CD4-positive, alpha-beta memory T cell (primary cell): Measurements from ENCODE around the gene PHTF1. TPM values are rescaled to one million over a fixed set of nuclear protein-coding genes. Genes with fewer than 3 reads are reported as not detected.

Experiments used
- CTCF ChIA-PET: fragments of 350-600 bp; sonication (Branson Sonifier 250); formaldehyde crosslinking; loops from one replicate; lab custom pipeline; 2021; ENCODE audit warnings: inconsistent platforms; ENCODE audit not compliant: partially characterized antibody; lab: Charles Lee
- POLR2A ChIA-PET: fragments of 350-600 bp; sonication (Branson Sonifier 250); formaldehyde crosslinking; loops from one replicate; lab custom pipeline; 2021; ENCODE audit not compliant: partially characterized antibody; lab: Charles Lee
- DNase-seq, 5 donors: peaks; one replicate each; pipeline versions ENCODE4 v3.0.0 to v3.0.0-alpha.2; 2020 to 2022; ENCODE audit warnings: mixed read lengths in 1 of 5
- H3K27ac ChIP-seq: one replicate; pipeline ENCODE4 v1.7.0; 2013; ENCODE audit warnings: low read depth, low read length
- H3K27me3 ChIP-seq: 2 replicates; pipeline ENCODE4 v1.7.0; 2013; ENCODE audit warnings: mild to moderate bottlenecking, low read length, moderate library complexity; ENCODE audit not compliant: insufficient read depth
- H3K36me3 ChIP-seq: 2 replicates; pipeline ENCODE4 v1.7.0; 2013; ENCODE audit warnings: mild to moderate bottlenecking, low read length, moderate library complexity; ENCODE audit not compliant: insufficient read depth
- H3K4me1 ChIP-seq: 2 replicates; pipeline ENCODE4 v1.7.0; 2013; ENCODE audit warnings: mild to moderate bottlenecking, low read length, moderate library complexity; ENCODE audit not compliant: insufficient read depth
- H3K4me3 ChIP-seq, 2 donors: one replicate each; pipeline ENCODE4 v1.7.0; 2013; ENCODE audit warnings: low read length in 2 of 2, mild to moderate bottlenecking in 1 of 2
- H3K9me3 ChIP-seq, 2 donors: one replicate each; pipeline ENCODE4 v1.7.0; 2013; ENCODE audit warnings: low read length in 2 of 2, control low read depth in 1 of 2; ENCODE audit not compliant: control insufficient read depth in 1 of 2
- H3K27ac Mint-ChIP-seq, 7 donors: one replicate each; pipeline ENCODE4 v1.8.0; 2020 to 2021; ENCODE audit warnings: mixed read lengths in 7 of 7, mild to moderate bottlenecking in 6 of 7, inconsistent platforms in 3 of 7, moderate library complexity in 3 of 7
- H3K27me3 Mint-ChIP-seq, 2 donors: one replicate each; pipeline ENCODE4 v1.8.0; 2020 to 2021; ENCODE audit warnings: mixed read lengths in 2 of 2
- H3K36me3 Mint-ChIP-seq, 2 donors: one replicate each; pipeline ENCODE4 v1.8.0; 2020 to 2021; ENCODE audit warnings: mixed read lengths in 2 of 2, inconsistent platforms in 1 of 2, mild to moderate bottlenecking in 1 of 2
- H3K4me1 Mint-ChIP-seq, 4 donors: one replicate each; pipeline ENCODE4 v1.8.0; 2020 to 2021; ENCODE audit warnings: mixed read lengths in 4 of 4, mild to moderate bottlenecking in 1 of 4
- H3K4me3 Mint-ChIP-seq, 8 donors: one replicate each; pipeline ENCODE4 v1.8.0; 2020 to 2021; ENCODE audit warnings: mixed read lengths in 8 of 8, mild to moderate bottlenecking in 7 of 8, moderate library complexity in 6 of 8, inconsistent platforms in 3 of 8
- H3K9me3 Mint-ChIP-seq, 8 donors: one replicate each; pipeline ENCODE4 v1.8.0; 2020 to 2021; ENCODE audit warnings: mixed read lengths in 8 of 8, mild to moderate bottlenecking in 5 of 8, inconsistent platforms in 3 of 8, moderate library complexity in 1 of 8
- intact Hi-C: fragments of 100-400 bp; cut with micrococcal nuclease; formaldehyde crosslinking; loops from one replicate; pipeline ENCODE4 v1.15.1; 2023
- polyA plus RNA-seq, 2 donors: library from polyadenylated mRNA; unstranded; fragments of 300-500 nt; fragmentation: Illumina TruSeq; gene quantifications; one replicate each; pipeline ENCODE4 v1.2.3, GENCODE V29; 2021
- total RNA-seq, 2 experiments: library from RNA; stranded (reverse); gene quantifications; one replicate each; pipeline ENCODE4 v1.2.3, GENCODE V29; 2021

PHTF1 gene
- total and polyA plus RNA-seq, 4 experiments from 2014 or later = 7.2 to 9.8 (median 9.1) TPM

DNA sequence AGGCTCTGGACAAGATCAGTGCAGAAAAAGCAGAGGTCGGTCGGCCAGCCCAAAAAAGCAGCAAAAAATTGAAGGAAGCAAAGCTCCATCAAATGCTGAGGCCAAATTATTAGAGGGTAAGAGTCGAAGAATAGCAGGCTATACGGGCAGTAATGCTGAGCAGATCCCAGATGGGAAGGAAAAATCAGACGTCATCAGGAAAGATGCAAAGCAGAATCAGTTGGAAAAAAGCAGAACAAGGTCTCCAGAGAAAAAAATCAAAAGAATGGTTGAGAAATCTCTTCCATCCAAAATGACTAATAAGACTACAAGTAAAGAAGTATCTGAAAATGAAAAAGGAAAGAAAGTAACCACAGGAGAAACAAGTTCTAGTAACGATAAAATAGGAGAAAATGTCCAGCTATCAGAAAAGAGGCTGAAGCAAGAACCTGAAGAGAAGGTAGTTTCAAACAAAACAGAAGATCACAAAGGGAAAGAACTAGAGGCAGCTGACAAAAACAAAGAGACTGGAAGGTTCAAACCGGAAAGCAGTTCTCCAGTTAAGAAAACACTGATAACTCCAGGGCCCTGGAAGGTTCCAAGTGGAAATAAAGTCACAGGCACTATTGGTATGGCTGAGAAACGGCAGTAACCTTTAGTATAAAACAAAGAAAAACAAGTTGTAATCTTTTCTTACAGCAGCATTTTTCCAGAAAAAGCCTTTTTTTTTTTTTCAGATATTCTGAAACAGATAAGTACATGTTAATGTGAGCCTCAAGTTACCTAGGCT is 75.7 kb downstream of the PHTF1 start:
- Mint-ChIP-seq H3K9me3 (no peaks in the 10 kb centered on the region), H3K27me3 (no peaks in the 10 kb centered on the region), H3K27ac (peak overlapping the region in 2 of 7 donors; percentile 32 to 51), H3K4me3 (peak overlapping the region in 1 of 8 donors; percentile 15), H3K36me3 (peaks cover 10 to 12% of the 10 kb centered on the region in 2 donors), H3K4me1 (peaks cover 0 to 2% (median under 1%) of the 10 kb centered on the region in 4 donors)
- intact Hi-C loops = no loop called here
- no peaks in the 10 kb centered on the region for H3K36me3 ChIP-seq
- H3K9me3 ChIP-seq = no peaks in the 10 kb centered on the region
- H3K4me3 ChIP-seq = no peak overlapping the region
- no peaks in the 10 kb centered on the region for H3K4me1 ChIP-seq
- no peaks in the 10 kb centered on the region for H3K27me3 ChIP-seq
- no peak overlapping the region for H3K27ac ChIP-seq
- CTCF ChIA-PET = interaction anchor here (1.0 to 1.2 kb wide), 2 partner anchors 13 to 965 kb away, joined by 3 to 4 read pairs; no protein-coding TSS in a partner anchor
- no peak for DNase-seq
- POLR2A ChIA-PET = no interaction called here

DNA sequence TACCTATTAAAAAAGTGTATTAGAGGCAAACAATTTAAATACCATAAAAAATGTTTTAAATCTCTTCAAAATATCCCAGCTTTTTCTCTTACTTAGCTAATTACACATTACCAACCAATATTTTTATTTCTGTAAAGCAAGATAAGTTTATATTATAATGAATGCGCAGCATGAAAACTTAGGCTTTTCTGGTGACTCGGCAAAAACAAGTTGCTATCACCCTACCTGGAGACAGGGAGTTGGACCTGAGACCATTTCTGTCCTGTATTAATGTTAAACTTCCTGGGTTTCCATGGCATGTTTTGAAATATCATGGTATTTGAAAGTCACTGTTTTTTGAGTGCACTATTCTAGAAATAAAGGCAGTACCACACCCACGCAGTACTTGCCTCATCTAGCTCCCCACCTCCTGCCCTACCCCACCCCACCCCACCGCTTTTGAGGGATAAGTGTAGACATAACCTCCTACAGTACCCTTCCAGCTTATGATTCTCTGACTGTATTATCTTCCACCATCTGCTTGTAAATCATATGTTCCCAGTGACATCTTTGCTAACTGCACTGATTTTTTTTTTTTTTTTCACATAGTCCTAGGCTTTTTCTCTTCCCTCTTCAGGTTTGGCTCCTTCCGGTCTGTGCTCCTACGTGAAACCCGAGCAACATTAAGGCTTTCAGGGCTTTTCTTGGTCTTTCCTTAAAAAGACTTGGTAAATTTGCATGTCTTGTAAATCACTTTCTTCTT is 77.5 kb downstream of the PHTF1 start:
- Mint-ChIP-seq H3K4me1 (peaks cover 0 to 2% (median under 1%) of the 10 kb centered on the region in 4 donors), H3K9me3 (no peaks in the 10 kb centered on the region), H3K36me3 (peaks cover 10 to 12% of the 10 kb centered on the region in 2 donors), H3K27me3 (no peaks in the 10 kb centered on the region), H3K4me3 (no peak overlapping the region), H3K27ac (no peak overlapping the region)
- no peak overlapping the region for H3K27ac ChIP-seq
- intact Hi-C loops = no loop called here
- no peaks in the 10 kb centered on the region for H3K9me3 ChIP-seq
- no peaks in the 10 kb centered on the region for H3K27me3 ChIP-seq
- no peaks in the 10 kb centered on the region for H3K4me1 ChIP-seq
- DNase-seq = no peak
- CTCF ChIA-PET = interaction anchor here (2.0 to 7.8 kb wide), 2 partner anchors 540 to 609 kb away, joined by 4 to 75 read pairs; partner anchors contain the start of gene LRIG2
- H3K36me3 ChIP-seq = no peaks in the 10 kb centered on the region
- H3K4me3 ChIP-seq = no peak overlapping the region
- POLR2A ChIA-PET = no interaction called here

- DNase-seq = no peak
- Histone ChIP-seq H3K27me3 (no peaks in the 10 kb centered on the region), H3K36me3 (no peaks in the 10 kb centered on the region), H3K4me1 (no peaks in the 10 kb centered on the region), H3K9me3 (no peaks in the 10 kb centered on the region), H3K27ac (no peak overlapping the region), H3K4me3 (no peak overlapping the region)
- intact Hi-C loops = loop anchor here (1.0 to 2.0 kb wide), 3 partner anchors 538 to 962 kb away; partner anchors contain the start of gene LRIG2
- Mint-ChIP-seq H3K27me3 (no peaks in the 10 kb centered on the region), H3K4me3 (no peak overlapping the region), H3K36me3 (peaks cover 4 to 6% of the 10 kb centered on the region in 2 donors), H3K4me1 (peaks cover 0 to 2% (median under 1%) of the 10 kb centered on the region in 4 donors), H3K27ac (peak overlapping the region in 1 of 7 donors; percentile 20), H3K9me3 (no peaks in the 10 kb centered on the region)
- ChIA-PET POLR2A (interaction anchor here (0.6 kb wide), 1 partner anchor 261 kb away, joined by 3 read pairs; no protein-coding TSS in a partner anchor), CTCF (interaction anchor here (0.7 to 7.8 kb wide), 5 partner anchors 9 to 962 kb away, joined by 3 to 75 read pairs (median 4); partner anchors contain the start of gene PPM1J)
These were observed 81.2 kb downstream of the PHTF1 start for GRCh38 chr1:113678159-113678469.

- CTCF ChIA-PET = interaction anchor here (0.7 to 7.8 kb wide), 9 partner anchors 10 to 961 kb away, joined by 3 to 75 read pairs (median 4); partner anchors contain the start of genes LRIG2 and PPM1J
- H3K27ac ChIP-seq = no peak overlapping the region
- DNase-seq = peak in 4 of 5 donors; percentile 16 to 29 (median 28)
- POLR2A ChIA-PET = interaction anchor here (0.6 kb wide), 1 partner anchor 262 kb away, joined by 3 read pairs; no protein-coding TSS in a partner anchor
- Mint-ChIP-seq H3K27ac (no peak overlapping the region), H3K4me1 (peaks cover 0 to 2% (median under 1%) of the 10 kb centered on the region in 4 donors), H3K27me3 (no peaks in the 10 kb centered on the region), H3K9me3 (no peaks in the 10 kb centered on the region), H3K4me3 (no peak overlapping the region), H3K36me3 (peaks cover 0 to 2% of the 10 kb centered on the region in 2 donors)
- H3K4me3 ChIP-seq = no peak overlapping the region
- no peaks in the 10 kb centered on the region for H3K4me1 ChIP-seq
- H3K9me3 ChIP-seq = no peaks in the 10 kb centered on the region
- H3K27me3 ChIP-seq = no peaks in the 10 kb centered on the region
- H3K36me3 ChIP-seq = no peaks in the 10 kb centered on the region
- intact Hi-C loops = loop anchor here (1.0 to 2.0 kb wide), 3 partner anchors 537 to 961 kb away; partner anchors contain the start of gene LRIG2
These were observed 81.8 kb downstream of the PHTF1 start for GRCh38 chr1:113677250-113678158.

DNA sequence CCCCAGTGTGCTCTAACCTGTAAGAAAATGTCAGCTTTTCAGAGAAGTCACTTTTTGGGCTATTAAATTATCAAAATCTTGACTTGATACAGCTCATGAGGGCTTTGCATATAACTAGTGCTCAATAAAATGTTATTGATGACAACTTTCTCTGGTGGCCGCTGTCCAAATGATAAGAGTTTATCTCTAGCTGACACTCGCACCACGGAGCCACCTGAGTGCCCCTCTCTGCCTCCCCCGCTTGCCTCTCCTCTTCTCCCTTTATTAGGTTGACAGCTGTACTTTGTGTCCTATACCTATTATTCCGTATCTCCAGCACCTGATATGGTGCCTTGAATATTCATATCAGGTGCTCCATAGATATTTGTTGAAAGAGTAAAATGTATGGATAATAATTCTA is 82.8 kb downstream of the PHTF1 start:
- Mint-ChIP-seq H3K4me3 (no peak overlapping the region), H3K27me3 (no peaks in the 10 kb centered on the region), H3K36me3 (no peaks in the 10 kb centered on the region), H3K27ac (peak overlapping the region in 1 of 7 donors; percentile 2), H3K4me1 (peaks cover 0 to 2% (median under 1%) of the 10 kb centered on the region in 4 donors), H3K9me3 (no peaks in the 10 kb centered on the region)
- H3K27me3 ChIP-seq = no peaks in the 10 kb centered on the region
- H3K4me1 ChIP-seq = no peaks in the 10 kb centered on the region
- POLR2A ChIA-PET = no interaction called here
- H3K36me3 ChIP-seq = no peaks in the 10 kb centered on the region
- no peak for DNase-seq
- H3K4me3 ChIP-seq = no peak overlapping the region
- no peak overlapping the region for H3K27ac ChIP-seq
- no peaks in the 10 kb centered on the region for H3K9me3 ChIP-seq
- CTCF ChIA-PET = interaction anchor here (0.8 to 7.8 kb wide), 6 partner anchors 10 to 960 kb away, joined by 3 to 75 read pairs (median 4); partner anchors contain the start of gene LRIG2
- intact Hi-C loops = no loop called here

DNA sequence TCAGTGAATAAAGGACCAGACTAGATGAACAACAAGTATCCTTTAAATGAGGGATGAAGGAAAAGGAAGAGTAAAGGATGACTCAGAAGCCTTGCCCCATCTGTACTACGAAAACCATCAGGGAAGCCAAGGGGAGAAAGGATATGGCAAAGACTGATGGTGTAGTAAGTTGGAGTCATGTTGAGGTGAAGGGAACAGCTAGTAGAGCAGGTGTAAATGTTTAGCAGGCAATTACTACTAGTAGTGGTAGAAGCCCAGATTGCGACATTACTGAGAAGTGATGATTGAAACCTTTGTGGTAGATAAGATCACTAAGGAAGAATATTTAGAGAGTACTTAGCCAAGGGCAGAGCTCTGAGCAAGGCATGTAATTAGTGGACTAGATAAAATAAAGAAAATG is 84.0 kb downstream of the PHTF1 start:
- Mint-ChIP-seq H3K27ac (peak overlapping the region in 3 of 7 donors; percentile 3 to 58 (median 29)), H3K4me1 (no peaks in the 10 kb centered on the region), H3K27me3 (no peaks in the 10 kb centered on the region), H3K4me3 (no peak overlapping the region), H3K36me3 (no peaks in the 10 kb centered on the region), H3K9me3 (no peaks in the 10 kb centered on the region)
- intact Hi-C loops = no loop called here
- Histone ChIP-seq H3K9me3 (no peaks in the 10 kb centered on the region), H3K27me3 (no peaks in the 10 kb centered on the region), H3K36me3 (no peaks in the 10 kb centered on the region), H3K27ac (no peak overlapping the region), H3K4me1 (no peaks in the 10 kb centered on the region), H3K4me3 (no peak overlapping the region)
- ChIA-PET POLR2A (no interaction called here), CTCF (interaction anchor here (1.9 to 7.8 kb wide), 2 partner anchors 534 to 602 kb away, joined by 10 to 75 read pairs; partner anchors contain the start of gene LRIG2)
- no peak for DNase-seq
